Right cardiac atrium (tissue), 5 donors: Measurements from ENCODE around the gene DLGAP4. TPM values are rescaled to one million over a fixed set of nuclear protein-coding genes. Genes with fewer than 3 reads are reported as not detected.
A peak's percentile ranks its signal among the peaks of the same experiment; 100 is the strongest.

Experiments used
- ATAC-seq, 2 donors: fragments of 200-7000 bp; cut with Tn5 transposase; one replicate each; pipeline versions ENCODE4 v1.8.0 to v1.9.1; 2020; ENCODE audit warnings: moderate library complexity in 2 of 2, mild to moderate bottlenecking in 1 of 2
- DNase-seq, 3 donors: peaks; one replicate each; pipeline ENCODE4 v3.0.0-alpha.2; 2020
- H3K27ac ChIP-seq: one replicate; pipeline ENCODE4 v1.5.1; 2013; ENCODE audit warnings: mild to moderate bottlenecking, low read length, control low read depth, moderate library complexity
- H3K27me3 ChIP-seq: one replicate; pipeline ENCODE4 v1.6.1; 2013; ENCODE audit not compliant: control insufficient read depth, insufficient read depth
- H3K4me1 ChIP-seq: one replicate; pipeline ENCODE4 v1.6.1; 2013; ENCODE audit warnings: low read length; ENCODE audit not compliant: control insufficient read depth, insufficient read depth
- H3K4me3 ChIP-seq: one replicate; pipeline ENCODE4 v1.5.1; 2013; ENCODE audit warnings: low read length, control low read depth
- H3K9me3 ChIP-seq: one replicate; pipeline ENCODE4 v1.6.1; 2013; ENCODE audit warnings: low read length; ENCODE audit not compliant: control insufficient read depth
- WGBS: extraction: QIAGEN DNeasy Blood & Tissue Kit; methylation state at CpG from one replicate; pipeline ENCODE4 v1.1.7; 2013; 5-methylcytosine and 5-hydroxymethylcytosine counted together
- intact Hi-C, 4 donors: fragments of 100-400 bp; cut with DNase I; formaldehyde crosslinking; loops; one replicate each; pipeline versions ENCODE4 v1.11.0 to v1.14.0; 2022 to 2023
- polyA plus RNA-seq: library from polyadenylated mRNA; stranded (reverse); fragments of 200-250 nt; gene quantifications from one replicate; pipeline ENCODE4 v1.2.3, GENCODE V29; 2013
- total RNA-seq, 4 donors: library from RNA; stranded (reverse); fragmentation: NEBNext Ultra II Directional; extraction: Animal tissue kit (Norgen Biotek cat#: 25700); gene quantifications; one replicate each; pipeline ENCODE4 v1.2.1, GENCODE V29; 2021
- donor health status: healthy with polysubstance abuse.
- donor health status: DM: no; HTN: yes; CAD: no.
- donor health status: DM: no; HTN: no; CAD: no.
- donor health status: DM: no; HTN: yes; CAD: no; lungs with severe emphysema.
- donor health status: DM: yes; HTN: yes; CAD: no.

DLGAP4 gene
- total and polyA plus RNA-seq, 5 donors = 40.7 to 60.5 (median 42.8) TPM

DNA sequence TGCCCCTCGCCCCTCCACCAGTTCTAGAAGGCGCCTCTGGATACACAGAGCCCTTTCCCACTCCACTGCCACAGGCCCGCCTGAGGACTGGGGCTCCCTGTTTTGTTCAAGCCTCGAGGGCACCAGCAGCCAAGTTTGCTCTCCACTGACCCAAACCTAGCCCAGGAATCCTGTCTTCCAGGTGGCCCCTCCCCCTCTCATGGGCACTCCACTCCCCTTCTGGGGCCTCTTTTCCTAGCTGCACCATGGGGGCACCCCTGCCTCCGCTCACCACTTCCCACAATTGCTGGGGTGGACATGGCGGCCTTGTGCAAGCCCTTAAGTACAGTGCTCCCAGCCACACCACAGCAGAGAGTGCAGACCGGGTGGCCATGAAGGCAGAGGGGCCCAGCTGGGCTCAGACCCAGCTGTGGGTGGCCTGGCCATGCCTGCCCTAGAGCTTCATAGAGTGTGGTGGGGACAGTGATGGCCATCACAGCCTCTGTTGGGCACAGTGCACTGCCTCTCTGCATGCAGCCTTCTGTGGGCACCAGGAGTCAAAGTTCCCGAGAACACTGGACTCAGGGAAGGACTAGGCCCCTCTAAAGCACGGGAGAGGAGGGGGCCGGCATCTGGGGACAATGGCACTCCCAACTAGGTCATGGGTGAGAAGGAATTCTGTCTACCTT, 236.5 kb downstream of the DLGAP4 start:
- DNase-seq = peak in 2 of 3 donors; percentile 52 to 65
- peak in 1 of 2 donors; percentile 0 for ATAC-seq
- H3K27me3 ChIP-seq = no peaks in the 10 kb centered on the region
- H3K4me1 ChIP-seq = peaks cover 9% of the 10 kb centered on the region
- no peaks in the 10 kb centered on the region for H3K9me3 ChIP-seq
- peak overlapping the region; percentile 59 for H3K27ac ChIP-seq
- H3K4me3 ChIP-seq = peak overlapping the region; percentile 63
- intact Hi-C loops = loop anchor here in 3 of 4 donors (5.0 kb wide), 2 partner anchors 75 to 80 kb away; no protein-coding TSS in a partner anchor
- 46% methylated on average over 10 of the region's 10 CpGs for WGBS

GRCh38 chr20:36543184-36544133, 237.3 kb downstream of the DLGAP4 start:
- Histone ChIP-seq H3K4me1 (peaks cover 9% of the 10 kb centered on the region), H3K4me3 (peak overlapping the region; percentile 63), H3K27ac (peak overlapping the region; percentile 59), H3K9me3 (no peaks in the 10 kb centered on the region), H3K27me3 (no peaks in the 10 kb centered on the region)
- intact Hi-C loops = loop anchor here in 3 of 4 donors (5.0 kb wide), 2 partner anchors 76 to 81 kb away; no protein-coding TSS in a partner anchor
- ATAC-seq (peak; percentile 33 to 52), DNase-seq (peak; percentile 90 to 95 (median 95))
- 37% methylated on average over 14 of the region's 14 CpGs for WGBS

DNA sequence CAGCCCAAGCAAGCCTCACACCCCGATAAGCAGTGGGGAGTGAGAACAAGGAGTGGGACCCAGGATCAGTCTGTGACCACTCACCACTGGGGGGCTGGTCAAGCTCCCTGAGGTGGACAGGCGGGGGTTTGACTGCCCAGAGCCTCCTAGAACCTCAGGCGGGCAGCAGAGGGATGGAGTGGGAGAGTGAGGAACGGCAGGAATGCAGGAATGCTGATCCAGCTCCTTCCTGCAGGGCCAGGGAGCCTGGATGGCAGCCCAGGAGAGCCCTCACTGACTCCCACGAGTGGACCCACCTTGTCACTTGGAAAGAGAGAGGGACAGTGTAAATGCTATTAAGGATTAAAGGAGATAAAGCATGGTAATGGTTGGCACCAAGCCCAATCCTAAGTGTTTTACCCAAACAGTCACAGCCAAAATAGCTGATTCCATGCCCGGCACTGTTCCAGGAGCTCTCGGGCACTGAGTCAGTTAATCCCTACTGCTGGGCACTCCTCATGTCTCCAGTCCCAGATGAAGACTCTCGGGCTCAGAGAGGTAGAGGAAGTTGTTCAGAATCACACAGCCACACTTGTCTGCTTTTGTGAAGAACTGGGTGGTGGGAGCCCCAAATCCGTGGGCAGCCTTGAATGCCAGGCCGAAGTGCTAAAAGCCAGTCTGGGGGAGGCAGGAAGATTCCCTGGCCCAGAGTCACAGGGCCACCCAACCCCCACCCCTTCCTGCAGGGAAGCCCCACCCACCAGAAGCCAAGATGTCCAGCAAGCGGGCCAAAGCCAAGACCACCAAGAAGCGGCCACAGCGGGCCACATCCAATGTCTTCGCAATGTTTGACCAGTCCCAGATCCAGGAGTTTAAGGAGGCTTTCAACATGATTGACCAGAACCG, 238.2 kb downstream of the DLGAP4 start:
- DNase-seq = peak; percentile 67 to 82 (median 80)
- H3K4me1 ChIP-seq = peaks cover 9% of the 10 kb centered on the region

DNA sequence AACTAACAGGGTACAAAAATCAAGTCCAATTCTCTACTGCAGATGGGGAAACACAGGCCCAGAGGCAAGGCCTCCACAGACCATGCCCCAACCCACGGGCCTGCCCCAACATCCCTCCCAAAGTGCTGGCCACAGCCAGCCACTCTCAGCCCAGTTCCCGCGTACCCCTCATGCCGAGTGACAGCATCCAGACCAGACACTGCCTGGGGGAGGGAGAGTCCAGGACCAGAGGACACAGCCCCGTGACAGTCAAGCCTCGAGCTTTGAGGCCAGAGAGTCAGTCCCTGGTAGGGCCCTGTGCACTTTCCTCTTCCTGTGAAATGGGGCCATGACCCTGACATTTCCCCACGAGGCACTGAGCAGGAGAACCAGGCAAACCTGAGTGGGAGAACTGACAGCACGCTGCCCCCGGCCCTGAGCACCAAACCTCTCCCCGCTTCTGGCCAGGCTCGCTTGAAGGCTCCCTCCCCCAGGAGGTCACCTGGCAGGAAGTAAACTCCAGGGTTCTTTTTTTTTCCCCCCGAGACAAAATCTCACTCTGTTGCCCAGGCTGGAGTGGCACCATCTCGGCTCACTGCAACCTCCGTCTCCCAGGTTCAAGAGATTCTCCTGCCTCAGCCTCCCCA, 240.1 kb downstream of the DLGAP4 start:
- Histone ChIP-seq H3K27me3 (no peaks in the 10 kb centered on the region), H3K4me1 (peaks cover 9% of the 10 kb centered on the region), H3K27ac (no peak overlapping the region), H3K4me3 (no peak overlapping the region), H3K9me3 (no peaks in the 10 kb centered on the region)
- no peak for ATAC-seq
- intact Hi-C loops = no loop called here
- no peak for DNase-seq
- WGBS = 60% methylated on average over 14 of the region's 14 CpGs

More for the DNA sequence above, 238.2 kb downstream of the DLGAP4 start:
- peak; percentile 2 to 12 for ATAC-seq
- intact Hi-C loops = loop anchor here in 3 of 4 donors (5.0 kb wide), 2 partner anchors 77 to 82 kb away; no protein-coding TSS in a partner anchor
- no peaks in the 10 kb centered on the region for H3K27me3 ChIP-seq
- WGBS = 59% methylated on average over 15 of the region's 15 CpGs
- no peak overlapping the region for H3K4me3 ChIP-seq
- H3K9me3 ChIP-seq = no peaks in the 10 kb centered on the region
- peak overlapping the region; percentile 59 for H3K27ac ChIP-seq

DNA sequence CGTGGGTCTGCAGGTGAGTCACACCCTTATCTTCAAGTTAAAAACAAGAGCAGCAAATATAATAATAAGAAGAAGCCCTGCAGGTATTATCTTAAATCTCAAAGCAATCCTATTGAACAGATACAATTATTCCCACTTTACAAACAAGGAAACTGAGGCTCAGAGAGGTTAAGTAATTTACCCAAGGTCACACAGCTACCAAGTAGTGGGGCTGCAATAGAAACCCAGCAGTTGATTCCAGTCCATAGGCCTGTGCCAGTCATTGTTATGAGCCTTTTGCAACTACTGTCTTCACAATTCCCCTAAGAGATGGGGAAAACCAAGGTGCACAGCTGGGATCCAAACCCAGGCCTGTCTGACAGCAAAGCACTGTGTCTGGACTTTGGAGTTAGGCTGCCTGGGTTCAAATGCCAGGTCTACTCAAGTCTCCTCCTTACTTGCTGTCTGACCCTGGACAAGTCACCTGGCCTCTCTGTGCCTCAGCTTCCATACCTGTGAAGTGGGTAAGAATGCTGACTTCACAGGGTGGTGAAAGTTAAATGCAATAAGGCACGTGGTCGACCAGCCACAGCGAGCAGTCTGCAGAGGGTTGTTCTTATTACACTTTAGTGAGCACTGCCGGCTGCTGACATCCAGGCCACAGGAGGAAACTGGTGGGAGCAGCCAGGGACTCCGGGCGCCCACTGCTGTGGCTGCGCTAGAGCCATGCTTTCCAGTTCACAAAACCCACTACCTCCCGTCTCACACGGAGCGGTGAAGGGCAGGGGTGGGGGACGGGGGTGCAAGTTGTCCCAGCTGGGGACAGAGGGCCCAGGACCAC, 241.3 kb downstream of the DLGAP4 start:
- Histone ChIP-seq H3K27me3 (no peaks in the 10 kb centered on the region), H3K27ac (no peak overlapping the region), H3K4me3 (no peak overlapping the region), H3K9me3 (no peaks in the 10 kb centered on the region), H3K4me1 (peaks cover 9% of the 10 kb centered on the region)
- DNase-seq (peak in 1 of 3 donors; percentile 35), ATAC-seq (no peak)
- intact Hi-C loops = no loop called here
- WGBS = 64% methylated on average over 12 of the region's 12 CpGs

GRCh38 chr20:36548006-36548315, 241.8 kb downstream of the DLGAP4 start:
- Histone ChIP-seq H3K4me3 (no peak overlapping the region), H3K9me3 (no peaks in the 10 kb centered on the region), H3K27ac (no peak overlapping the region), H3K4me1 (peaks cover 5% of the 10 kb centered on the region), H3K27me3 (no peaks in the 10 kb centered on the region)
- WGBS = 71% methylated on average over 12 of the region's 12 CpGs
- intact Hi-C loops = no loop called here
- DNase-seq (peak in 2 of 3 donors; percentile 62 to 69), ATAC-seq (no peak)

DNA sequence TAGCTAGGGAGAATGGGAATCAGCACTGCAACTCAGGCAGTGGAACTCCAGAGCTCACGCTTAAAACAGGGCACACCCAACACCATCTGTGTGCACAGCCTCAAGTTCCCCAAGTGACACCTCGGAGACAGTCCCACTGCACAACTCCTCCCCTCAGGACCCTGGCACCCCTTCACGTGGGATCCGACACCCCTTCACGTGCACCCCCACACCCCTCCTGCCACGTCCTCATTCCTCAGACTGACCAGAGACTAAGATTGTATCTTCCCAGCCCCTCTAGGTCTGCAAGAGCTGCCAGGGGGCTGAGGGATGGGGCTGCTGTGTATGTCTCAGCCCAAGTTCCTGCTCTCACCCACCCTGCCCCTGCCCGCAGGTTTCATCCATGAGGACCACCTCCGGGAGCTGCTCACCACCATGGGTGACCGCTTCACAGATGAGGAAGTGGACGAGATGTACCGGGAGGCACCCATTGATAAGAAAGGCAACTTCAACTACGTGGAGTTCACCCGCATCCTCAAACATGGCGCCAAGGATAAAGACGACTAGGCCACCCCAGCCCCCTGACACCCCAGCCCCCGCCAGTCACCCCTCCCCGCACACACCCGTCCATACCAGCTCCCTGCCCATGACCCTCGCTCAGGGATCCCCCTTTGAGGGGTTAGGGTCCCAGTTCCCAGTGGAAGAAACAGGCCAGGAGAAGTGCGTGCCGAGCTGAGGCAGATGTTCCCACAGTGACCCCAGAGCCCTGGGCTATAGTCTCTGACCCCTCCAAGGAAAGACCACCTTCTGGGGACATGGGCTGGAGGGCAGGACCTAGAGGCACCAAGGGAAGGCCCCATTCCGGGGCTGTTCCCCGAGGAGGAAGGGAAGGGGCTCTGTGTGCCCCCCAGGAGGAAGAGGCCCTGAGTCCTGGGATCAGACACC, 242.8 kb downstream of the DLGAP4 start:
- Histone ChIP-seq H3K9me3 (no peaks in the 10 kb centered on the region), H3K27ac (no peak overlapping the region), H3K4me1 (peaks cover 2% of the 10 kb centered on the region), H3K27me3 (no peaks in the 10 kb centered on the region), H3K4me3 (no peak overlapping the region)
- WGBS = 72% methylated on average over 23 of the region's 23 CpGs
- no peak for ATAC-seq
- DNase-seq = peak in 1 of 3 donors; percentile 48
- intact Hi-C loops = no loop called here

DNA sequence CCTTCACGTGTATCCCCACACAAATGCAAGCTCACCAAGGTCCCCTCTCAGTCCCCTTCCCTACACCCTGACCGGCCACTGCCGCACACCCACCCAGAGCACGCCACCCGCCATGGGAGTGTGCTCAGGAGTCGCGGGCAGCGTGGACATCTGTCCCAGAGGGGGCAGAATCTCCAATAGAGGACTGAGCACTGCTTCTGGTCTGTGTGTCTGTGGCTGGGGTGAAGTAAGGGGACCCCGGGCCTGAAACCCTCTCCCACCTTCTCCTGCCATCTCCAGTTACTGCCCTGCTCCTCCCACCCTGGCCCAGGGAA, 243.4 kb downstream of the DLGAP4 start:
- Histone ChIP-seq H3K9me3 (no peaks in the 10 kb centered on the region), H3K27ac (no peak overlapping the region), H3K4me3 (no peak overlapping the region), H3K27me3 (no peaks in the 10 kb centered on the region), H3K4me1 (peaks cover 2% of the 10 kb centered on the region)
- intact Hi-C loops = no loop called here
- WGBS = 77% methylated on average over 9 of the region's 9 CpGs
- peak; percentile 13 to 15 for ATAC-seq
- no peak for DNase-seq
